HL-60/S4 treated with retinoic acid at 250 ng/mL for 4 days and 3 days (cell line): ENCODE results near the gene PTPRN2.

Source experiments
- in situ Hi-C: fragments of 300-500 bp; cut with MboI; formaldehyde crosslinking; loops from 2 replicates; pipeline ENCODE4 v1.7.0; 2022; ENCODE audit warnings: low sequenced_read_pairs

Gene PTPRN2

DNA sequence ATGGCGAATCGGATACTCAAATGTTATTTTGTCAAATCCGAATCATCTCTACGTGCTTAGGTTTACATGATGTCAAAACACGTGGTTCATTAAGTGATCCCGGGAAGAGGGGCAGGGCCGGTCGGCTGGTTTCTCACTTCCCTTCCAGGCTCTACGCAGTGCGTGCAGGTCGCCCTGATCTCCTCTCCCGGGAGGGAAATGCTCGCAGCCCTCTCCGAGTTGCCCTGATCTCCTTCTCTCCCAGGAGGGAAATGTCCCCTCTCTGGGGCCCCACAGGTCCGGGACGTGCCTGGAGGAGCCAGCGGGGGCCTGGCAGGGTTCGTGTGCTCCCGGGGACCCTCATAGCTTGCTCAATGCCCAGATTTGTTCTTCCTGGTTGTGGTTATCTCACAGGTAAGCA is 1048.1 kb downstream of the PTPRN2 start:
- in situ Hi-C loops = no loop called here

DNA sequence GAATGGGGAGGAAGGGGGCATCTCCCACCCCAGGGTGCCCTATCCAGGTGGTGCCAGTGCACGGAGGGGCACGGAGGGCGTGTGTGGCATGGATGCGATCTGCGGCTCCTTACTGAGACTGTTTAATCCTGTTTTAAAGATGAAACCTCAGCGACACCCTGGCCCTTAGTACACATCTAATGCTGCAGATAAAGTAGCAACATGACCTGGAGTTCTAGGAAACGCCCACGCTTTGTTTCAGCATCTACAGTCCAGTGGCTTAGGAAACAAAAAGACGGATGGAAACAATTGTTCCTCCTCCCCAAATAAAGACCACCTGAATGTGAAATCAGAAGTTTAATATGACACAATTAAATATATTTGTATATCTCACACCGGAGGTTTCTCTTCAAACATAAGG is 1048.9 kb downstream of the PTPRN2 start:
- in situ Hi-C loops = no loop called here

DNA sequence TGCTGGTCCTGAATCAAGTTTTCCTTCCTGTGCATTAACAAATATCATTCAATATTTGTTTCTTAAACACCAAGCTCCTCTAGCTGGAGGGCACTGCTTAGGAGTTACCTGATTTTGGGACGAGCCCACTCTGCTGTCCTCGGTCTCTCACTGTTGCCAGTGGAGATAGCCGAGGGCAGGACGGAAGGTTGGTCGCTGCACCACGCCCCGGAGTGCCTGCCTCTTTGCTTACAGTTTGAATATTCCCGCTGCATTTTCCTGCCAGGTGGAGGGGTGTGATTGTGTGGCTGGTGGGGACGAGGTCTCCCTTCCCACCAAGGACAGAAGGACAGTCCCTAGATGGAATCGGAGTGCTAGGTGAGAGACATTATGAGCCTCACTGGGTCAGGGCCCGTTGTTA is 1049.3 kb downstream of the PTPRN2 start:
- in situ Hi-C loops = no loop called here

DNA sequence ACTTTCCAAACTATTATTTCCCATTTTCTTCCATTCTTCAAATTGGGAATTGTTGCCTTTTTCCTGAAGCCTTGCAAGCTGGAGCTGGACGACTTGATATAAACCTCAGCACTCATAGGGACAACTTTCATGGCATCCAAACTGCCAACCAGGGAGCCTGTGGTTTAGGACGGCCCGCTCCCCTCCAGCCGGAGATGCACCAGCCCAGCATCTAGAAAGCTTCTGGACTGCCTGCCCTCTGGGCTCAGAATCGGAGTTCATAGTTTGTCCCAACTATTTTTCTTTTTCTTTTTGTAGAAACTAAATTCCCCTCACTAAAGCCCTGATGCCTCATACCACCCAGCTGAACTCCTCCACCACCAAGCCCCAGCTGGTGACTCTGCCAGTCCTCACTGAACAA is 1050.6 kb downstream of the PTPRN2 start:
- in situ Hi-C loops = no loop called here

DNA sequence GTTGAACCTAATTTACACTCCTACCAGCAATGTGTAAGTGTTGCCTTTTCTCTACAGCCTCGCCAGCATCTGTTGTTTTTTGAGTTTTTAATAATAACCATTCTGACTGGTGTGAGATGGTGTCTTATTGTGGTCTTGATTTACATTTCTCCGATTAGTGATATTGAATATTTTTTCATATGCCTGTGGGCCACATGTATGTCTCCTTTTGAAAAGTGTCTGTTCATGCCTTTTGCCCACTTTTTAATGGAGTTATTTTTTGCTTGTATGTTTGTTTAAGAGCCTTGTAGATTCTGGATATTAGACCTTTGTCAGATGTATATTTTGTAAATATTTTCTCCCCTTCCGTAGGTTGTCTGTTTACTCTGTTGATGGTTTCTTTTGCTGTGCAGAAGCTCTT is 1055.6 kb downstream of the PTPRN2 start:
- in situ Hi-C loops = no loop called here

DNA sequence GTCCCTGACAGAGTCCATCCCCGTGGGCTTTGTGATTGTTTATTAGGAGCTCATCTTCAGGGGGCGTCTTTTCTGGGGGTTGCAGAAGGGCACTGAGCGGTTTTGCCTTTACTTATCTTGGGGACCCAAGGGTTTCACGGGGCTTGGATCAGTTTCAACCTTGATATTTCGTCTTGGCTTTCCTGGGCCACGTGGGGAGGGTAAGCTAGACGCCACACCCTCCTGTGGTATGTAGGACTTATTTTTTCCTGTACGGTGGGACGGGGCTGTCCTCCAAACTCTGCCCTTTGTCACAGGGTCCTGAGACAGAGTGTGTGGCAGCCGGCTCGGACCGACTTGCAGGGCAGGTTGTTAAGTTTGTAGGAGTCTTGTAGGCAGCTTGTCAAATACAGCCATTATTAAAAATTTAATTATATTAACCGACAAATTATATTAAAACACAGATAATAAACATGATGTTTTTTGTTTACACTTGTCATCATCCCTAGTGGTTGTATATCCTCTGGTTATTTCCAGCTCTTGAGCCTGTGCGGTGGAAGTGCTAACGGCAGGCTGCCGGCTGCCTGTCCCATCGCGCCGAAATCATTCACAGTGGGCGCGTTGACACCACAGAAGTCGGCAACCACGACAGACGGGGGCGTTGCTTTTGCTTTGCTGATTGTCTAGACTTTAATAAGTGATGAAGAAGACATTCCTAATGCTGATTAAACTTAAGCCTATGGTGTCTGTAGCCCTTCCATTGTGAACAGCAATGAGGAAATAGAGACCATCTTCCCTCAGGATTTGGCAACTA is 1057.7 kb downstream of the PTPRN2 start:
- in situ Hi-C loops = no loop called here

DNA sequence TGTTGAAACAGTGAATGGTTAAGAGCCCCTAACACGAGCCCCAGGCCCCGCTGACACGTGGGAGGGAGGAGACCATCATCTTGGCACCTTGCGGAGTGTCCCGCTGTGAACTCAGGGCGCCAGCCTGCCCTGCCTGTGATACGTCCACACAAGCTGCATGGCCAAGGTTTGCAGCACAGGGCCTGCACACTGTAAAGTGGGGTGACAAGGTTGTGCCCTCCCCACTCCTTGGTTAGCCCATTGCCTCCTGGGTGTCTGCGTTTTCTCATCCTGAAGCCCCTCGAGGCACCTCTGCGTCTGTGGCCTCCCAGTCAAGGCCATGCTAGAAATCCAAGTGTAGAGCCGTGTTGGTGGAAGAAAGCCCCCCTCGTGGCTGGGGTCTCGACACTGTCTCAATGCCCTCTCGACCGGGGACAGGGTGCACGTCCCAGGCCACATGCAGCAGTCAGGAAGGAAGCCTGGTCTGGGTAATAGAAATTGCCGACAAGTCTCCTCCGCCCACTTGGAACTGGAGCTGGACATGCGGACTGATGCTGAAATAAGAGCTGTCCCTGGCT is 1058.8 kb downstream of the PTPRN2 start:
- in situ Hi-C loops = no loop called here

DNA sequence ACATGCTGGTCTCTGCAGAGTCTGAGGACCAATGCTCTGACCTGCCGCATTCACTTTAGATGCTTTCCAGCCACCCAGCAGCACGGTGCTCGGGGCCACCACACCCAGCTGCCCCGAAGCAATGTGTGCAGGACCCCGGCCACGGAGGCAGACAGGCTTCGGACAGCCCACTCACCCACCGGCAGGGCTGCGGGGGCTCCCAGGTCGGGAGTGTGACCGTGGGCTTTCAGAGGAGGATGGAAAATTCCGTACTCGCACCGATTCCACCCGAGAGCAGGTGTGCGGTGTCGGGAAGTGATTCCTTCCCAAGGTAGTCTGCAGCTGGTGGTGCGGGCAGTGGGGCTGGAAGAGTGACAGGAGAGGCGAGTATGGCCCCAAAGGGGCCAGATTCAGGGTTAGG is 1059.9 kb downstream of the PTPRN2 start:
- in situ Hi-C loops = no loop called here

DNA sequence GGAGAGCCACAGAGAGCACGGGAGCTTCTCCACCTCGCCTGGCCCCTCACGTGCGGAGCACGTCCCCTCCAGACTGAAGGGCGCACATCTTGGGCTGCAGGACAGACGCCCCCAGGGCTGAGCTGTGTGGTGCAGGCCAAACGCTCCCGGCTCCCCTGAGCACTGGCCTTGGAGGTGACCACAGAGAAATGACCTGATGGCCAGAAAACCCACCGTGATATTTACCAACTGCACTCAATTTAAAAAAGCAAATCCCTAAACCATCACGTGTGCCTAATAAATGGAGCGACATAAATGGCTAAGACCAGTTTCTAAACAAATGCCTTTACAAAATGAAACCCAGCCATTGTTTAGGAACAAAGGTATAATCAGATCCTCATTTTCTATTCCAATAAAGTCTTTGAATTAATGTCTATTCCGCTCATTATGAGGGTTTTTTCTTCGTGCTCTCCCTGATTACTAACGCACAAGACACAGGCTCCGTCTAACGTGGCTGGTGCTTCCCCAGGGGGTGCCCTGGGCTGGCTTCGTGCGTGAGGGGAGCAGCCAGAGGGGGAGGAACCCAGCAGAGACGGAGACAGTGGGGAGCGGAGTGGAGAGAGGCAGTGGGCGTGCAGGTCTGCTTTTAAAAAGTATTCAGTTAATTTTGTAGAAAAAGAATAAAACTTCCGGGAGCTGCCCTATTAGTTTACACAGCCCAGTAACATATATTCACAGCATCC is 1060.5 kb downstream of the PTPRN2 start:
- in situ Hi-C loops = no loop called here

DNA sequence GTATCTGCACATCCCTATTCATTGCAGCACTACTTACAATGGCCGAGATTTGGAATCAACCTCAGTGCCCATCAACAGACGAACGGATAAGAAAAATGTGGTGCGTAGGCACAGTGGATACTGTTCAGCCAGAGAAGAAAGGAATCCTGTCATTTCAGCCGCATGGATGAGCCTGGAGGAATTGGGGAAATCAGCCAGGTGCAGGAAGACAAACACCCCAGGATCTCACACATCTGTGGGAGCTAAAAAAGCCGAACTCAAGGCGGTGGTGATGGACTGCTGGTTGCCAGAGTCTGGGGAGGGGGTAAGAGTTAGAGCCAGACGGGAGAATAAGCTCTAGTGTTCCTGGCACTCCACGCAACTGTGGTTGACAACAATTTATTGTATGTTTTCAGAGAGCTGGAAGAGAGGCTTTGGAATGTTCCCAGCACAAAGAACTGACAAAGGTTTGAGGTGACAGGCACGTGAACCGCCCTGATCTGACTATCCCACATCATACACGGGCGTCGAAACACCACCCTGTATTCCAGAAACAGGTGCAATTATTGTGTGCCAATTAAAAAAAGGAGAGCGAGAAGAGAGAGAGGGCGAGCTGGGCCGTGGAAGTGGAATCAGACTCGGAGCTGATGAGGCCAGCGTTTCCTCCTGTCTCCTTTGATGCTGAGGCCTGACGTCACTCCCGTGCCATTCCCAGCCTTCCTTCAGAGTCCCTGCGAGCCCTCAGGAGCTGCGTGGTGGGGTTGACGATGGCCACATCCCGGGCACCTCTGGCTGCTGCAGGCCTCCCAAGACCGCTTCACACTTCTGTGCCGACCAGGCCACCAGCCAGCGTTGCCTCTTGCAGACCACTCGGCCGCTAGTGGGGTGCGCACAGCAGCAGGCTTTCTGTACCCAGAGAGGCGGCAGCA is 1061.4 kb downstream of the PTPRN2 start:
- in situ Hi-C loops = no loop called here

DNA sequence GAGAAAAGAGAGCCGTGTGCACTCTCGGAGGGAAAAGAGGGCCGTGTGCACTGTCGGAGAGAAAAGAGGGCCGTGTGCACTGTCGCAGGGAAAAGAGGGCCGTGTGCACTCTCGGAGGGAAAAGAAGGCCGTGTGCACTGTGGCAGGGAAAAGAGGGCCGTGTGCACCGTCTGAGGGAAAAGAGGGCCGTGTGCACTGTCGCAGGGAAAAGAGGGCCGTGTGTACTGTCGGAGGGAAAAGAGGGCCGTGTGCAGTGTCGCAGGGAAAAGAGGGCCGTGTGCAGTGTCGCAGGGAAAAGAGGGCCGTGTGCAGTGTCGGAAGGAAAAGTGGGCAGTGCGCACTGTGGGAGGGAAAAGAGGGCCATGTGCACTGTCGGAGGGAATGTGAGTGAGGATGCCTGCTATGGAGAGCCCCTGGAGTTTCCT is 1062.1 kb downstream of the PTPRN2 start:
- in situ Hi-C loops = no loop called here

DNA sequence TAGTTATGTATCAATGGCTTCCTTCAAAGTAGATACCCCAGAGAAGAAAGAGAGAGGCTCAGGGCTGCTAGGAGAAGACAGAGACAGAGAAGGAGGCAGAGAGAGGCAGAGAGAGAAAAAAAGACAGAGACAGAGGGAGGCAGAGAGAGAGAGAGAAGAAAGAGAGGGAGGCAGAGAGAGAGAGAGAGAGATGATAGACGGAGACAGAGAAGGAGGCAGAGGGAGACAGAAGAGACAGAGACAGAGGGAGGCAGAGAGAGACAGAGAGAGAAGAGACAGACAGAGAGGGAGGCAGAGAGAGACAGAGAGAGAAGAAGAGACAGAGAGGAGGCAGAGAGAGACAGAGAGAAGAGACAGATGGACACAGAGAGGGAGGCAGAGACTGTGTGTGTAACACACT is 1062.9 kb downstream of the PTPRN2 start:
- in situ Hi-C loops = no loop called here

DNA sequence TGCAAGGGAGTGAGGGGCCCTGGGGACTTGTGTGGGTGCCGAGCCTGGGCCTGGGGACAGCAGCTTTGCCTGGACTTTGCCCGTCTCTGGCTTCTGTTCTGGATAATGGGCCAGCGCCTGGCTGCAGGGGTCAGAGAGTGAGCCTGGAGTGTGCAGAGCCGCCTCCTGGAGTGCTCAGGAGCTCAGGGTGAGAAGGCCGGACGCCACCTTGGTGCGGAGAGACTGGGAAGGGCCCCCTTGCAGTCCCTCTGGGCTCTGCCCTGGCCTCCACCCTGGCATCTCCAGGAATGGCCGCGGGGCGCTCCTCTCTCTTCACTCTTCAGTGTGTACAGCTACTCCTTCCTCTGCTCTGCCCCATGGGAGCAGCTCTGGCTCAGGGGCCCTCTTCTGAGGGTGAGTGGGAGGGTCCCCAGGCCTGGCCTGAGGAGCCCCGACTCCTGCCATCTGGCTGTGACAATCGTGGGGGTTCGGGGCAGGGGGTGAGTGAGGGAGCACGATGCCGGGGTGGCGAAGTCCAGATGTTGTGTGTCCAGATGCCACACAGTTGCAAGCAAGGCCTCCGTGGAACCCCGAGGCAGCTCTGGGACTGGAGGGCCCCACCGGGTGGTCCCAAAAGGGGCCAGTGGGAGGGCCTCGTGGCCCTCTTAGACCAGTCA is 1063.7 kb downstream of the PTPRN2 start:
- in situ Hi-C loops = no loop called here

DNA sequence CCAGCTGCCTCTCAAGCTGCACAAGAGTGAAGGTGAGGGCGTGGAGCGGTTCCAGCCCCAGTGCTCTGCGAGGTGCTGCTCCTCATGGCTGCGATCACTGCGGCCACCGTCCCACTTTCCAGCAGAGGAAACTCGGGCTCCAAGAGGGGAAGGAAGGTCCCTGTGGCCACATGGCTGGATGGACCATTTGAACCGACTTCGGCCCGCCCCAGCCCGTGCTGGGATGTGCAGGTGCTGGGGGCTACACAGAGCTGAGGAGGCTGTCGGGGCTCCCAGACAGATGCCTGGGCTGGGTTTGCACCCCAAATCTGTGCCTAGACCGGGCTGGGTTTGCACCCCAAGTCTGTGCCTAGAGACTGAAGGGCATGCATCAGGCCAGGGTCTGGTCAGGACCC is 1064.3 kb downstream of the PTPRN2 start:
- in situ Hi-C loops = no loop called here

DNA sequence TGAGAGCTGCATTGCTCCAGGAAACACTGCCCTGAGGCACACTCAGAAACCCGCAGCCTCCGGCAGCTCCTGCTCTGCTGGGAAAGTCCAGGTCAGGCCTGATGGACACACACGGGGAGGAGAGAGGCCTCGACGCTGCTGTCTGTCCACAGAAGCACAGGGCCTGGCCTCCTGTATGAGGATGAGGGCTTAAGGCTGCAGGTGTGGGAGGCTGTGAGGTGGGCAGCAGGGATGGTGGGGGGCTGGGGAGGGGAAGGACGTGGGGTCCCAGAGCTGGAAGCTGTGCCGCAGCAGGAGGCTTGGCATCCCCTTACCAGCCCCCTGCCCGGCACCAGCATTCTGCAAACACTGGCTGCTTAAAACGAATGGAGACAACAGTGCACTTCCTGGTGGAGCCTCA is 1064.7 kb downstream of the PTPRN2 start:
- in situ Hi-C loops = no loop called here

DNA sequence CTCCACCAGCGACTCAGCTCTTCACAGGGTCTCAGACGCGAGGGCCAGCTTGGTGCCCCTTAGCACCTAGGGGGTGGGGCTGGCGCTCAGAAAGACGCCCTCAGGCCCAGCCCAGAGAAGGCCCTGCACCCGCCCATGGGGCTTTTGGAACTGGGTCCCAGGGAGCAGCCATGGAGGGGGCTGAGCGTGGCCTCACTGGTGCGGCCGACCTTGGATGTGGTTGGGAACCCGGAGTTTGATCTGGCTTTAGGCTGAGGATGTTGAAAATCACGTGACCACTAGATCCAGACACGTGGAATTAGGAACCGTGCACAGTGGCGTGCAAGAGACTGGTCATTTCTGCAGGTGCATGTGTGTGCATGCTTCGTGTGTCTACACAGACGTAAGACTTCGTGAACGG is 1065.4 kb downstream of the PTPRN2 start:
- in situ Hi-C loops = no loop called here

DNA sequence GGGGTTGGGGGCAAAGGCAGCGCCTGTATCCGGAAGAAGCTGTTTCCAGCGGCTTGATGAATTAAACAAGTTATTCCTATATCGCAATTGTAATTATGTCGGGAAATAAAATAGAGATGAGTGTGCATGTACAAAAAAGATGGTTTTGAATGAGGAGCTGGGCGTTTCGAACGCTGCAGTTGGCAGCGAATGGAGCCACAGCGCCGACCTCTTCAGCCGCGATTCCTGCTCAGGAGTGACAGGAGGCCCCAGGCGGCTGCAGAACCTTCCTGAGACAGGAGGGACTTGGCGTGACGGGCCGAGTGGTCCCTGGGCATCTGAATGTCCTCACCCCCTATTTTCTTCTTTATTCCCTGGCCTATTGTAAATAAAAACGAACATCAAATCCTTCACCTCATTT is 1065.9 kb downstream of the PTPRN2 start:
- in situ Hi-C loops = no loop called here

DNA sequence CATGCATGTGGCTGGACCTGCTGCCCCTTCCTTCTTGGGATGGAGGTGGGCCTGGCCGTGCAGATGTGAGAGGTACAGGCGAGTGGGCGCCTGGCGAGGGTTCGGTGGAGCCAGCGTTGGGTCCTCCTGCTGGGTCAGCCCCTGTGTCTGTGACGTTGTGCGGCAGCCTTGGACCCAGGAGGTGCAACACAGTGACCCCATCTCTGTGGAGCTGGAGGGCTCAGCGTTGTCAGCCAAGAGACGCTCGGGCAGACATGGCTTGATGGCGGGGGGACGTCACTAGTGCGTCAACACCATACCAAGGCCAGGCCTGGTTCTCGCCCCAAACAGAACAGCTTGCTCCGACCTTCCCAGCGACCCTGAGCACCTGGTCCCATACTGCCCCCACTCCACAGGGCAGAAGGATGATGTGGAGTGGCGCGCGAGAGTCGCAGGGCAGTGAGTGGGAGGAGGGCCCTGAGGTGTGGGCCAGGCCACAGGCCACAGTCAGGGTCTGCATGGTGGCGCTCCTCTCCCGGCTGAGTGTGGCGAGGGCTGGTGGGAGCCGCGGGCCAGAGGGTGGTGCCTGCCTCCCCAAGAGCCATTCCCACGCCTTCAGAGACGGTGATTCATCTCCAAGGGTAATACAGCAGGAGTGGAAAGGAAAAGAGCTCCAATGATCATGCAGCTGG is 1066.4 kb downstream of the PTPRN2 start:
- in situ Hi-C loops = no loop called here

DNA sequence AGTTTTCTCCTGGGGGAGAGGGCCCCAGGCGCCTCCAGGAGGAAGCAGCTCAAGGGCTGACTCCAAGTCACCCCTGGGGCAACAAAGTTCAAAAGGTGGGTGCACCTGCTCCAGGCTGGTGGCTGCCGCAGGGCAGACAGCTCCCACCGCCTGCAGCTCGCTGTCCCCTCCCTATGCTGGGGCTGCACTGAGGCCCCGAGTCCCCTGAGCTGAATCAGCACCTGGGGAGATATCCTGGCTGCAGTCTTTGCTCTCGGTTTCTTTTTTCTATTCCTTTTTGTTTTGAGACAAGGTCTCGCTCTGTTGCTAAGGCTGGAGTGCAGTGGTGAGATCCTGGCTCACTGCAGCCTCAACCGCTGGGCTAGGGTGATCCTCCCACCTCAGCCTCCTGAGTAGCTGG is 1067.4 kb downstream of the PTPRN2 start:
- in situ Hi-C loops = no loop called here

DNA sequence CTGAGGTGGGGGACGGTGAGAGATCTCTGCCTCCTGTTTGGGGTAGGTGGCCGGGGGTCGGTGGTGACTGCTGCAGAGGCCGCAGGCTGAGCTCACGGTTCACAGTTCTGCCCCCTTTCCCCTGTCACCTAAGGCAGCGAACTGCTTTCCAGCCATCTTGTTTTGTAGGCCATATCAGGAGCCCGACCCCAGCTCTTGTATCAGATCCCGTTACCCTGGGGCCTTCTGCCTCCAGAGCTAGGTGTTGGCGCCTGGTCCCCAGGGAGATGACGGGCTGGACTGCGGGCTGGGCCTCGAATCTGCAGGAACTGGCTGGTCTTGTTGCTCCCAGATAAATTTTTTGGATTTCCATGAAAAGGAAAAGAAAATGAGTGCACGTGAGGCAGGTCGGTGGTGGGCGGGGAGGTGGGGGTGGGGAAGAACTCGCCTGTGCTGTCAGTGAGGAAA is 1067.8 kb downstream of the PTPRN2 start:
- in situ Hi-C loops = no loop called here
